K562 (cell line): ENCODE measurements around the gene GPR37L1.

Experiments
- GTF2A2 ChIP-seq: IDR thresholded peaks from 2 replicates; pipeline ENCODE4 v1.6.1; 2016; ENCODE audit warnings: mild to moderate bottlenecking, missing genetic modification characterization, missing compliant biosample characterization
- MYC ChIP-seq, 2 experiments: fragments of 250-450 bp in 1 of 2; sonication (Bioruptor Pico) in 1 of 2; IDR thresholded peaks; 2 replicates each; pipeline versions ENCODE4 v1.5.1 to v1.6.1; 2012 to 2021; ENCODE audit warnings: low read depth in 2 of 2, borderline replicate concordance in 1 of 2, improper control_type of control experiment in 1 of 2, low read length in 1 of 2, mild to moderate bottlenecking in 1 of 2, moderate library complexity in 1 of 2
- POLR2A ChIP-seq: fragments of 450-650 bp; conservative IDR thresholded peaks from 2 replicates; pipeline ENCODE4 v1.6.1; 2016
- TRIM25 ChIP-seq: fragments of 450-650 bp; IDR thresholded peaks from 2 replicates; pipeline ENCODE4 v1.7.0; 2016; ENCODE audit warnings: borderline replicate concordance

DNA sequence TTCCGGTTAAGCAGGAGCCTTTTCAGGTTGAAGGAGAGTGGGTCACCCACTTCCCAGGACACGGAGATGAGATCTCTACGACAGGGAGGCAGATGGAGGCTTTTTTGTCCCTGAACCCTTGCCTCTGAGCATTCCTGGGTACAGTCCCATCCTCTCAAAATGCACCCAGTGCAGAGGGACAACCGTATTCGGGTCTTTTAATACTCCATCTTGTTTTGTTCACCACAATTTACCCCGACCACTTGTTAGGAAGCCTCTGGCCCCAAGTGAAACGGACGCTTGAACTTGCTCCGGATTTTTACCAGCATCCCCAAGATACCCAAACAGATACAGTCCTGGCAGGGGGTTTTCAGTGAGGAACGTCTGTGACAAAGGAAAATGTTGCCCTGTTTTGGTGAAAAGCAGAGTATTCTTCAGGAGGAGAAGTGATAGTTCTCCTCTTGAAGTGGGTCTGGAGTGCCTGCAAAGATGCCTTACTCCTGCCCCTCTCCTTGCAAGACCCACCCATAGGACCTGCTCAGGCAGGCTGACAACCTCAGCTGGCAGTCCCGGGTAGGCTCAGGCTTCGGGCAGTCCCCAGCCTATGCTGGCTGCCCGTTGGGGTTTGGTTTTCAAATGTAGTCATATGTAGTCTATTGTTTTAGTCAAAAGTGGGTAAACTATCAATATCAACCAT, 22.5 kb downstream of the GPR37L1 start:
- TF ChIP-seq TRIM25, result no peak
- no peak for TF ChIP-seq POLR2A
- TF ChIP-seq GTF2A2, result no peak
- no peak for TF ChIP-seq MYC (IDR thresholded peaks at IDR 0.05; ENCODE audit: low read depth, low read length)
- no peak for TF ChIP-seq MYC (CRISPR knock-in tag; IDR thresholded peaks at IDR 0.05; ENCODE audit: borderline replicate concordance, low read depth)
